Right forelimb (tissue), 1 donor: Measurements from ENCODE around the gene SCYL1.

Experiments
- DNase-seq: peaks from one replicate; pipeline ENCODE4 v3.0.0-alpha.2; 2018

Gene SCYL1

DNA sequence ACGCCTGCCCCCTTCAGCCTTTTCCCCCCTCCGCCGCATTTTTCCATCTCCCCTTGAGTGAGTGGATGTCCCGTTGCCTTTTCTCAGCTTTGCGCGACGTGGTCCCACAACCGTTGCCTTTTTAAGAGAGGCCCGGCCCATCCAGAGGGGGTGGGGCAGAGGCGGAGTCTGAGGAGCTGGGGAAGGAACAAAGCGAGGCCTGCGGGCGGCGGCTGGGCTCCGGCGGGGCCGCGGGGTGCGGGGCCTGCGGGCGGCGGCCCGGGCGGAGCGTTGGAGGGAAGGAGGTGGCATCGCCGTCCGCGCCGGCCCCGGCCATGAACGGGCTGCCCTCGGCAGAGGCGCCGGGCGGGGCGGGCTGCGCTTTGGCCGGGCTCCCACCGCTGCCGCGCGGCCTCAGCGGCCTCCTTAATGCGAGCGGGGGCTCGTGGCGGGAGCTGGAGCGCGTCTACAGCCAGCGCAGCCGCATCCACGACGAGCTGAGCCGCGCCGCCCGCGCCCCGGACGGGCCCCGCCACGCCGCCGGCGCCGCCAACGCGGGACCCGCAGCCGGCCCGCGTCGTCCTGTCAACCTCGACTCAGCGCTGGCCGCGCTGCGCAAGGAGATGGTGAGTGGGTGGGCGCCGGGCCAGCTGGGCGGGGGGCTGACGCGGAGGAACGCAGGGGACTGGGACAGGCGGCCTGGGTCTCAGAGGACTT lies 47.6 kb downstream of the SCYL1 start, which contains the start of gene FAM89B:
FAM89B (plus strand) TSS at position 183 of the 696 bp plus-strand sequence; CDS start at position 315, 132 bp downstream.
- peak; percentile 95 for DNase-seq

DNA sequence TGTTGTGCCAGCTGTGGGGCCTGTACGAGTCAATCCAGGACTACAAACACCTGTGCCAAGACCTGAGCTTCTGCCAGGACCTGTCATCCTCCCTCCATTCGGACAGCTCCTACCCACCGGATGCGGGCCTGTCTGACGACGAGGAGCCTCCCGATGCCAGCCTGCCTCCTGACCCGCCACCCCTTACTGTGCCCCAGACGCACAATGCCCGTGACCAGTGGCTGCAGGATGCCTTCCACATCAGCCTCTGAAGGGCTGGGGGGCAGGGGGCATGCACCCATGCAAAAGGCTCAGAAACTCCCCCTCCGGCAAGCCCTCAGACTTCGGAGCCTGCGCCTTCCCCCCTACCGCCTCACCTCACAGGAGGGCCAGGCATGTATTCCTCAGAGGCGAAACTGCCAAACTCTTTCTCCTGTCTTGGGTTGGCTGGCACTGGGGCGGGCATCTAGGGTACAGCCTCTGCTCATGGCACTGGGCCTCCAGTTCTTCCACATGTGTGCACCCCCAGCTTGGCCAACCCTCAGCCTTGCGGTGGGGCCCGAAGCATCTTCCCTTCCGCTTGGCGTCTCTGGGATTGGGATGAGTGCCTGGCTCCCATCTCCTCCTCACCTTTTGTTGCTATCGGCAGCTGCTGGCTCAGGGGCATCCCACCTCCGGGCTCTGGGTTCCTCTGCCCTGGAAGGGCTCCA lies 48.7 kb downstream of the SCYL1 start:
- peak; percentile 57 for DNase-seq

DNA sequence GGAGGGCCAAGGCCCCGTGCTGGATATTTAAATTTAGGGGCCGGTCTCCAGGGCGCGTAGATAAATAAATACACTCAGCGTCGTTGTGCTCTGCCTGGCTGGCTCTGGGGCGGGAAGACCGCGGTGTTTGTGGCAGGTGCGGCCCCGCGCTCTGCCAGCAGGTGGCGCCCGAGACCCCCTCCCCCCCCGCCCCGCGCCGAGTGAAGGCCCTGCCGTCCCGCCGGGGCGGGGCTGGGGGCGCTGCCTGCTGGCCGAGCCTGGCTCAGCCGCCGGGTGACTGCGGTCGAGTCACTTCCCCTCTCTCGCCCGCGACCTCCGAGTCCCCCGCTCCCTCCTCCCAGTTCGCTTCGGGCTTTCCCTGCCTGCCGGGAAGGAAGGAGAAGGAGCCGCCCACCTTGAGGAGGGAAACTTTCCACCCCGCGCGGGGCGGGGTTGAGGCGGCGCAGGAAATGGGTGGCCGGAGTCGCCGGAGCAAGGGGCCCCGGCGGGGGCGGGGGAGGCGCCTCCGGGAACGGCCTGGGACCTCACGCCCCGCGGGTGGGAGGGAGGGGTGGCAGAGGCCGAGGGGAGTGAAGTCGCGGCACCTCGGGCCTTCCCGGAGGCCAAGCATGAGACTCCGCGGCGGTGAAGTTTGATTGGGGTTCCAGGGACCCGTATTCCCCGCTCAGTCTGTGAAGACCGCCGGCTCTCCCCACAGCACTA lies 49.4 kb downstream of the SCYL1 start:
- DNase-seq: peak; percentile 96

DNA sequence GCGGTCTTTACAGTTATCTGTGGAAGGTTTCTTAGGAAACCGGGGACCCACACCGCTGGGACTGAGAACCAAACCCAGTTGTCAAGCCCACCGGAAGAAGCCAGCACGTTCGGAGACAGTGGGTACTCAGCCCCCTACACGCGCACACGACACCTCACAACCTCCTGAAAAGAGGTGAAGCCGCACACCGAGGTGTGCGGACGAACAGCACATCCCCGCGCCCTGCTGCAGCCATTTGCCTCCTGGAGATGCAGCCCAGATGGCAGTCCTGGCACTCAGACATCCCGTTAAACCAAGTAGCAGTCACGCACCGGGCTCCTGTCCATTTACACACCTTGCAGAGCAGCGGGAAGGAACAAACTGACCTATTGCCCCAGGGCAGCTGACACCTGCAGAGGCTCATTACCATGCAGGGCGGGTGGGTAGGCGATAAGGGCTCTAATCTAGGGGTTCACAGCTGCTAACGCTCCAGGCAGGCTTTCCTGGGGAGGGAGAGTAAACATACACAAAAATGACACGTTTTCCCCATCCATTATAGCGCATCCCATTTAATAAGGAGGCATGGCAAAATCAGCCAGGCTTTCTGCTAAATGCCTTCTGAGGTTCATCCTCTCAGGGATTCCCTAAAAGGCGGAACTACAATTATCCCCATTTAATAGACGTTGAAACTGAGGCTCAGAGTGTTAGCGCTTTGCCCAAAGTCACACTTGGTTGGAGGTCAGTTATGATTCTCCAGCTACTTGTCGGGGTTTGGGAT lies 50.1 kb downstream of the SCYL1 start:
- DNase-seq: peak; percentile 57

DNA sequence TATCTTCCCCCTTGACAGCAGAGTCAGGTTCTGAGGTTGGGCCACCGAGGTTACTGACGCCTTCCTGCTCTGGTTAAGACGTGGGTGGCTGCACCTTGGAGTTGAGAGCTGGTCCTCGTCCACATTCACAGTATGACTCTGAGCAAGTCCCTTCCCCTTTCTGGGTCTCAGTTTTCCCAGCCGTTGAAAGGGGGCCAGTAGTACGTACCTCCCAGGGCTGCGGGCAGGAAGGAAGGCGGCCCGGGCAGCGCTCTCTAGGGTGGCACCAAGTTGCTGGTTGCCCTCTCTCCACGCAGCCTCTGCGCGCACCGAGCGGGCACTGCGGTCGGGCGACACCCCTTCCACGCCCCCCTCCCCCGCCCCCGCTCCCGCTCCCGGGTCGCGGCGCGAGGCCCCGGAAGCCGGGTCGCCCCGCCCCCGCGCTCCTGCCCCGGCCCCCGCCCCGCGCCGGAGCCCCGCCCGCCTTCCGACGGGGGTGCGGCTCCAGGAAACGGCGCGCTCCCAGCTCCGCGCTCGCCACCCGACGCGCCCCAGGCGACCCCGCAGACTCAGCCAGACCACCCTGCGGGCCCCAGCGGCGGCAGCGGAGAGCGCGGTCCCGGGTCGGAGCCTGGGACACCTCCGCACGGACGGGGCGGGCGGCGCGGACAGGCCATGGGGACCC lies 50.8 kb downstream of the SCYL1 start, which contains the start of gene EHBP1L1:
EHBP1L1 (plus strand) TSS at position 486 of the 664 bp plus-strand sequence. CDS start 250 bp downstream, outside the sequence.
- peak; percentile 81 for DNase-seq

DNA sequence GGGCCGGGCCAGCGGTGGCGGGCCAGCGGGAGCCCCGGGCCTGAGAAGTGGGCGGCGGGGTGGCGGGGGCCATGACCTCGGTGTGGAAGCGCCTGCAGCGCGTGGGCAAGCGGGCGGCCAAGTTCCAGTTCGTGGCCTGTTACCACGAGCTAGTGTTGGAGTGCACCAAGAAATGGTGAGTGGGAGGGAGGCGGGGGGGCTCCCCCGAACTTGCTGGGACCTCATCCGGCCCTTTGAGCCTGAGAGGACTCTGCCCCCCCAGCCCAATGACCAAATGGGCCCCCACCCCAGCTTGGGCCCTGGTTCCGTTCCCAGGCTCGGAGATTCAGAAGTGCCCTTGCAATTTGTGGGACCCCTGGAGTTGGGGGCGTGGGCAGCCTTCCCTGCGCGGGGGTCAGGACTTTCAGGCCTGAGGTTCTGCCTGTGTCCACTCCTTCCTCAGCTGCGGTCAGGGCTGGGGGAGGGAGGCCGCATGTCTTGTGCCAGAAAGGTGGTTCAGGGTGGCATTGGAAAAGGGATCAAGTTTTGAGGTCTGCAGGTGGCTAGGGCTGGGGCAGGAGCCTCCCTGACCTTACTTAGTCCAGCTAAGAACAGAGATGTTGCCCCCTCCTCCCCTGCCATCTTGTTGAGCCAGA lies 51.5 kb downstream of the SCYL1 start:
- no peak for DNase-seq

DNA sequence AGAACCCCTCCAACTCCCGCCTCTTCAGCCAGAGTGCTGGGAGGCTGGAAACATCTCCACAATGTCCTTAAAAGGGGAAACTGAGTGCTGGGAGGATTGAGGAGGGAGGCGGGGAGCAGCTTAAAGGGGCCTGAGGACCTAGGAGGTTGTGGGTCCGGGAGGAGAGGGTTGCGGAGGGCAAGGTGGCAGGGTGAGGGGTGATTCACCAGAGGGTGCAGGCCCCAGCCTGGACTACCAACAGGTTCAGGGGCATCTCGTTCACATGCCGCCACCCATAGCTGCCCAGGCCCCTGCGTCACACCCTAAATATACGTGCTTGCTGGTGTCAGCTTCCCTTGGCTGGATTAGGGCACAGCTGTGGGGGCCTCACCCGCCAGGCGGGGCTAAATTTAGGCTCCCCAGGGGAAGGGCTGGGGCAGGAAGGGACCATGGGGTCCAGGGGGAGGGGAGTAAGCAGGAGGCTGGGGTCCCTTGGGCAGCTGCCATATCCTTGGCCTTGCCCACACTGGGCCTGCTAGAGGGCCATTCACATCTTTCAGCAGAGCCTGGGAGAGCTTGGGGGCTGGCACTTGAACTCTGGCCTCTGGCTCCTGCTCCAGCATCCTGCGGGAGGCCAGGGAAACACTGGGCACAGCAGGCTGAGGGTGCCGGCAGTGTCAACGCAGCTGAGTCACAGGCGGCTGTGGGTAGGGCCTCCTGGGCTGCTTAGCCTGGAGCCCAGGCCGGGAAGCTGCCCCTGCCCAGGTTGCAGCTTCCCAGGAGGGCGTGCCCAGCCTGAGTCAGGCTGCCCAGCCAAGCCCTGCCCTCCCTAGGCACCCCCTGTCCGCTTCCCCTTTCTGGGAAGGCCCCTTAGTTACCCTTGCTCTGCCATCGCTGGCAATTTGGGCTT lies 52.2 kb downstream of the SCYL1 start:
- peak; percentile 74 for DNase-seq

DNA sequence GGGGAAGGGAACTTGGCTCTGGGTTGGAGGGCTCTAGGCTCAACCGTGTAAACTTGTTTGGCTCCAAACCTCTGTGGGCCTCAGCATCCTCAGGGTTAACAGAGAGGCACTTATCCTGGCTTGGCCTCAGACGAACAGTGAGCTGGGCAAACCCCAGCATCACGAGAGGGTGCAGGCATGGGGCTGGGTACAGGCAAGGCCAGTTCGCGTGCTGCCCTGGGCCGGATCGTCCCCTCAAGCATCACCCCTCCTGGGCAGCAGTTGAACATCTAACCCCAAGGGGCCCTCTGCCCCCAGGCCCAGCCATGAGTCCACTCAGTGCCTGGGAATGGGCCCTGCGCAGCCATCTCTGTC lies 52.9 kb downstream of the SCYL1 start:
- no peak for DNase-seq

DNA sequence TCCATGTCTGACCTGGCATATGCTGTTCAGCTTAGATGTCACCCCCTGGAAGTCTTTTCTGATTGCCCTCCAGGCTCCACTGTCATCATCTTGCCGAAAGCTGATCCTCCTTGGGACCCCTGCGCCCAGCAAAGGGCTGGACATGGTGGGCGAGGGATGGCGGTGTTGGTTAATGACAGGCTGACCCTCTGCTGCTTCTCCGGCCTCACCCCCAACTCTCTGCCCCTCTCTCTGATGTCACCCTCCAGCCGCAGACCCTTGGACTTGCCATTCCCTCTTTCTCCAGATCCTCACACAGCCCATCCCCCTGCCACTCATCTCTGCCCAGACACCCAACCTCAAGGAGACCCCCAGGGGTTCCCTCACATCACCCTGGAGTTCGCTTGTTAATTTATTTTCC lies 53.3 kb downstream of the SCYL1 start:
- DNase-seq: no peak

DNA sequence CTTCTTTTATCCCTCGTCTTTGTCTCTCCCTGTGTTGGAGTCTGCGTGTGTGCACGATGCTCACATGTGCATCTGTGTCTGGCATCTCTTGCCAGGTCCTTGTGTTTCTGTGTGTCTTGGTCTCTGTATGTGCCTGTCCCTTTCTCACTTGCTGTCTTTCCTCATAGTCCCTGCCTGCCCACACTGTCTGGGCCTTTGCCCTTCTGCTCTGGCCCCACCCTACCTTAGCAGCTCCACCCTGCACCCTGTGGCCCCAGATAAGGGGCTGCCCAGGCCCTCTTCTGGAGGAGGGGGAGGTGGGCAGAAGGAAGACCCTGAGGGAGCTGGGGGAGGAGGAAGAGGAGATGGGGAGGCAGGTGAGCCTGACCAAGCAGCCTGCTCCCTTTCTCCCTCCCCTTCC lies 53.8 kb downstream of the SCYL1 start:
- DNase-seq: no peak

DNA sequence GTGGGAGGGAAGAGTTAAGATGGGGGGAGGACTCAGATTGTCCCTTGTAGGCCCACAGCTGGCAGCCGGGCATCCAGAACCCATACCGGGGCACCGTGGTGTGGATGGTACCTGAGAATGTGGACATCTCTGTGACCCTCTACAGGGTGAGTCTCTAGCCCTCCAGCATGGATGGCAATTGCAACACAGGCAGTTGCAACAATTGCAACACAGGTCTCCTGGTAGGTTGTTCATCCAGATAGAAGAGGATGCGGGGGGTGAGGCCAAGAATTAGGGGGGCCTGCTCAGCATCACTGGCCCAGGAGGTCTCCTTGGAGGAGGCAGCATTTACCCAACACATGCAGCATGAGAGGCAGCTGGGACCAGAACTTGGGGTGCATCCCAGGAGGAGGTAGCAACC lies 54.4 kb downstream of the SCYL1 start:
- no peak for DNase-seq

DNA sequence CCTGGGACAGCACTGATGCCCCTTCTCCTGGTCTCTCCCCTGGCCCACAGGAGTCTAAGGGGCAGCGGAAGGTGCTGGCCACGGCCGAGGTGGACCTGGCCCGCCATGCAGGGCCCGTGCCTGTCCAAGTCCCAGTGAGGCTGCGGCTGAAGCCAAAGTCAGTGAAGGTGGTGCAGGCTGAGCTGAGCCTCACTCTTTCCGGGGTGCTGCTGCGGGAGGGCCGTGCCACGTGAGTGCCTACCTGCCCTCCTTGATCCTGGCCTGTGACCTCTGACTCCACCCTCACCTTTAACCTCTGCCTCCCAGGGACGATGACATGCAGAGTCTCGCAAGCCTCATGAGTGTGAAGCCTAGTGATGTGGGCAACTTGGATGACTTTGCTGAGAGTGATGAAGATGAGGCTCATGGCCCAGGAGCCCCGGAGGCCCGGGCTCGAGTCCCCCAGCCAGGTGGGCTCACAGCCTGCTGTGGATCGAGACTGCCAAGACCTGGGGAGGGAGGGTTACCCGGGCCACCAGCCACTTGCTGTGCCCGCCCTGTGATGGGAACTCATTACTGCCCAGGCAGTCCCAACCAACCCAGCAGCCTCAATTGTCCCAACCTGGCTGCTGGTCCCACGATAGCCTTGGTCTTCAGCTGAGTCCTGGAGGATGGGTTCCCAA lies 55.3 kb downstream of the SCYL1 start:
- no peak for DNase-seq

DNA sequence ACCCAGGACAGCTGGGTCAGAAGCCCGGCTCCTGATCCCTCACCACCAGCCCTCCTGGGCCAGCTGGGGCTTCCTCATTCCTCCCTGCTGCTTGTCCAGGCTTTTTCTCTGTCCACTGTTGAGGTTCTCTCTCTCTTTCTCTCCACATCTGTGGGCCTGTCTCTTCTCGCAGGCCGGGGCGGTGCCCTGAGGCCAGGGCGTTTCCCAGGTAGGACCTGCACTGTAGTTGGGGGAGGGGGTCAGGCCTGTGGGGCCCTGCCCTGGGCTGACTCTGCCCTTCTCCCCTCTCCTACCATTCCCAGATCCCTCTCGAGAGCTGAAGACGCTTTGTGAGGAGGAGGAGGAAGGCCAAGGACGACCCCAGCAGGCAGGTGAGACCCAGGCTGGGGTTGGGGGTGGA lies 55.9 kb downstream of the SCYL1 start:
- DNase-seq: no peak

DNA sequence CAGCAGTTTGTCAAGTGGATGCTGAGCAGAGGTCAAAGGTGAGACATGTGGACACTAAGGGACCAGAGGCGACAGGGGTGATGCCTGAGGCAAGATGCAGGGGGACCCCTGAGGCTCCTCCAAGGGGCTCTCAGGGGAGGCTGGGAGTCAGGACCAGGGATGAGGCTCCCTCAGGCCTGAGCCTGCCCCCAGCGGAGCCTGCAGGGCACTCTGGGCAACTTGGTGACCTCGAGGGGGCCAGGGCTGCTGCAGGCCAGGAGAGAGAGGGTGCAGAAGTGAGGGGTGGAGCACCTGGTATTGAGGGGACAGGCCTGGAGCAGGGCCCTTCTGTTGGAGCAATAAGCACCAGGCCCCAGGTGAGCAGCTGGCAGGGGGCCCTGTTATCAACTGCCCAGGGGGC lies 57.0 kb downstream of the SCYL1 start:
- DNase-seq: no peak

DNA sequence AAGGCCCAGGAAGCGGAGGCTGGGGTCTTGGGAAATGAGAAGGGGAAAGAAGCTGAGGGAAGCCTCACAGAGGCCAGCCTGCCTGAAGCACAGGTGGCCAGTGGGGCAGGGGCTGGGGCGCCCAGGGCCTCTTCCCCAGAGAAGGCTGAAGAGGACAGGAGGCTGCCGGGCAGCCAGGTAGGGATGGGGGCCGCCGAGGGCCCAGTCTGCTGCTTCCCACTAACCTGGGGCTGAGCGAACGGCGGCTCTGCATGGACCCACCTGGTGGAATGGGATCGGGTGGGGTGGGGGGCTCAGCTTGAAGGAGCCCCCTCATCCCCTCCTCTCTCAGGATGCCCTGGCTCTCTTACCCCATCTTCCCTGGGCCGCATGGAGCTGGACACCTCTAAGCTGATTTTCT lies 58.7 kb downstream of the SCYL1 start:
- no peak for DNase-seq

DNA sequence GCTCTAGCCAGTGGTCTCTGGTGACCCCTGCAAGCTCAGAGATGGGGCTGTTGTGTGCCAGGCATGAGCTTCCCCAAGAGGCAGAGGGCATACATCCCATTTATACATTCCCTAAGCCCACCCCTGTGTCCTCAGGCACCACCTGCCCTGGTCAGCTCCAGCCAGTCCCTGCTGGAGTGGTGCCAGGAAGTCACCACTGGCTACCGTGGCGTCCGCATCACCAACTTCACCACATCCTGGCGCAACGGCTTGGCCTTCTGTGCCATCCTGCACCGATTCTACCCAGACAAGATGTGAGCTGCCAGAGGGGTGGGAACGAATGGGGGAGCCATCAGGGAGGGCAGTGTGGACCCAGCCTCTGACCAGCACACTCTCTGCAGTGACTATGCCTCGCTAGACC lies 59.2 kb downstream of the SCYL1 start:
- DNase-seq: peak; percentile 57

DNA sequence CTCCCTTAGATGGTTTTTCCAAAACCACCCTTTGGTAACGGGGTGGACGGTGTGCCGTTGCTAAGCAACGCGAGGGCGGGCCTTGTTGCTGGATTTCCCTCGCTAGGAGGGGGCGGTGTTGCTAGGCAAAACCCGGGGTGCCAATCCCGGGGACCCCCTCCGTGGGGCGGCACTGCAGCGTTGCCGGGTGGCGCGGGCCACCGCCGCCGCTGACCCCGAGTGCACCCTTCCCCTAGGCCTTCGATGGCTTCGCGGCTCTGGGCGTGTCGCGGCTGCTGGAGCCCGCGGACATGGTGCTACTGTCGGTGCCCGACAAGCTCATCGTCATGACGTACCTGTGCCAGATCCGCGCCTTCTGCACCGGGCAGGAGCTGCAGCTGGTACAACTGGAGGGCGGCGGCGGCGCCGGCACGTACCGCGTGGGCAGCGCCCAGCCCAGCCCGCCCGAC lies 59.9 kb downstream of the SCYL1 start:
- DNase-seq: peak; percentile 56

DNA sequence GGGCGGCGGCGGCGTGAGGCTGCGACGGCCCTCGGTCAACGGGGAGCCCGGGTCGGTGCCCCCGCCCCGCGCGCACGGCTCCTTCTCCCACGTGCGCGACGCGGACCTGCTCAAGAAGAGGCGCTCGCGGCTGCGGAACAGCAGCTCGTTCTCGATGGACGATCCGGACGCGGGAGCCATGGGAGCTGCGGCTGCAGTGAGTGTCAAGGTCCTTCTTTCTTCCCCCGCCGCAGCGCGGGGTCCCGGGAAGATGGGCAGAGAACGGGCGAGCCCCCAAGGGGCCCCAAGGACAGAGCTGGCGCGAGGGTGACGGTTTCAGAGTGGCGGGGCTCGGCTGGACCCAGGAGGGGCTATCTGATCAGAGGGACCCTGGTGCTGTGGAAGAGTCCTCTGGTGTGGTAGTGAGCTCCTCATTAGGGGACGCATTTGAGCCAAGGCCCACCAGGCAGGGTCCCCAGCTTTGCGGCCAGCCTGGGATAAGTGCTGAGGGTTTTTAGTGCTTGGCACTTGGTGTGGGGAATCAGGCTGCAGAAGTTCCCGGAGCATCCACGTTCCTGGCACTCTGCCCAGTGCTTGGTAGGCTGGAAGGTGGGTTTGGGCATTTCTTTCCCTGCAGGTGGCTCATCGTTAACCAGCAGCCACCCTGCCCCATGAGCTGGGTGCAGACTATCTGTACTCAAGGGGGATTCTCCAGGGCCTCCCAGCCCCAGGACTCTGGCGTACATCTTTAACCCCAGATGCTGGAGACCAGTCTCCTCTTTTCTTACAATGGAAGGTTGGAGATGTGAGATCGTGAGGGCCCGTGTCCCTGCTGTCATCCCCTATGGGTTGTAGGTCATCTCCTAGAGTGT lies 60.7 kb downstream of the SCYL1 start:
- DNase-seq: no peak

DNA sequence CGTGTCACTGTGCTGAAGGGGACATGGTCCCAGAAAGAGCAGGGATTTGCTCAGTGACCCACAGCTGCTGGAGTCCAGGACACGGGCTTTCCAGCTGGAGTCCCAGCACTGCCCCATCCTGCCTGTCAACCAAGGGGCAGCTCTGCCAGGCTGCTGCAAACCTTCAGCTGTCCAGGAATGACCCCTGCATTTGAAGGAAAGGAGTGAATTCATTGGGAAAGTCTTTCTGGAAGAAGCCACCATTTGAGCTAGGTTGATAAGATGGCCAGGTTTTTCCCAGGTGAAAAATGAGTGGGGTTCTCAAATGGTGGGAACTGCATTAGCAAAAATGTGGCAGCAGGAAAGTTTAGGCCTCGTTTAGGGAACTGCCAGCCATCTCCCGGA lies 61.4 kb downstream of the SCYL1 start:
- no peak for DNase-seq
